Neural cell (in vitro differentiated cells): ENCODE results near the gene THTPA. TPM values are rescaled to one million over a fixed set of nuclear protein-coding genes. Genes with fewer than 3 reads are reported as not detected.

Experiments used
- H2AFZ ChIP-seq: fragments of 200-600, 300-800 bp; sonication (generic), shearing (Covaris generic); 2 replicates; pipeline ENCODE4 v1.6.0; 2014; ENCODE audit warnings: low read depth, mild to moderate bottlenecking, antibody characterized with exemption, low read length, moderate library complexity
- H3F3A ChIP-seq: fragments of 200-600 bp; shearing (Covaris generic); 2 replicates; pipeline ENCODE4 v1.6.1; 2016; ENCODE audit warnings: mild to moderate bottlenecking, moderate library complexity, mixed read lengths, antibody characterized with exemption, low read length; ENCODE audit not compliant: insufficient read depth, poor library complexity, severe bottlenecking
- H3K27ac ChIP-seq: fragments of 200-600, 300-800 bp; sonication (generic), shearing (Covaris generic); 2 replicates; pipeline ENCODE4 v1.5.1; 2014; ENCODE audit warnings: mild to moderate bottlenecking, low read length, moderate library complexity
- H3K27me3 ChIP-seq: fragments of 300-800, 200-600 bp; sonication (generic), shearing (Covaris generic); 2 replicates; pipeline ENCODE4 v1.6.0; 2014; ENCODE audit warnings: mild to moderate bottlenecking, low read depth, low read length, moderate library complexity; ENCODE audit not compliant: insufficient read depth
- H3K36me3 ChIP-seq: fragments of 300-800, 200-600 bp; sonication (generic), shearing (Covaris generic); 2 replicates; pipeline ENCODE4 v1.5.1; 2014; ENCODE audit warnings: mild to moderate bottlenecking, antibody characterized with exemption, low read length, moderate library complexity; ENCODE audit not compliant: insufficient read depth
- H3K4me2 ChIP-seq: fragments of 300-800, 200-600 bp; sonication (generic), shearing (Covaris generic); 2 replicates; pipeline ENCODE4 v1.6.0; 2014; ENCODE audit warnings: mild to moderate bottlenecking, low read length
- H3K4me3 ChIP-seq: fragments of 300-800, 200-600 bp; sonication (generic), shearing (Covaris generic); 2 replicates; pipeline ENCODE4 v1.5.1; 2014; ENCODE audit warnings: mild to moderate bottlenecking, low read length, moderate library complexity
- H3K79me2 ChIP-seq: fragments of 200-600 bp; shearing (Covaris generic); replicated peaks from 2 replicates; pipeline ENCODE4 v1.6.0; 2014; ENCODE audit warnings: mild to moderate bottlenecking, low read length, moderate library complexity; ENCODE audit not compliant: insufficient read depth
- H3K9ac ChIP-seq: fragments of 300-800, 200-600 bp; sonication (generic), shearing (Covaris generic); 2 replicates; pipeline ENCODE4 v1.6.1; 2016; ENCODE audit warnings: mild to moderate bottlenecking, low read length, mixed read lengths
- H3K9me2 ChIP-seq: fragments of 200-600 bp; shearing (Covaris generic); 2 replicates; pipeline ENCODE4 v1.6.1; 2016; ENCODE audit warnings: mild to moderate bottlenecking, low read length, mixed read lengths; ENCODE audit not compliant: insufficient read depth
- H3K9me3 ChIP-seq: fragments of 200-600, 300-800 bp; sonication (generic), shearing (Covaris generic); 2 replicates; pipeline ENCODE4 v1.6.1; 2016; ENCODE audit warnings: mild to moderate bottlenecking, mixed run types, low read length, moderate library complexity, mixed read lengths
- H4K20me1 ChIP-seq: fragments of 200-600 bp; shearing (Covaris generic); 2 replicates; pipeline ENCODE4 v1.6.1; 2016; ENCODE audit warnings: mild to moderate bottlenecking, mixed run types; ENCODE audit not compliant: insufficient read depth
- EP300 ChIP-seq: fragments of 450-650 bp; conservative IDR thresholded peaks from 2 replicates; pipeline ENCODE4 v1.6.1; 2014; ENCODE audit warnings: antibody characterized with exemption, mild to moderate bottlenecking, moderate library complexity; ENCODE audit not compliant: poor library complexity, severe bottlenecking
- EZH2 ChIP-seq: fragments of 200-600, 300-800 bp; shearing (Covaris generic), sonication (generic); IDR thresholded peaks from 2 replicates; pipeline ENCODE4 v1.6.1; 2014; ENCODE audit warnings: antibody characterized with exemption, low read length, borderline replicate concordance, mild to moderate bottlenecking; ENCODE audit not compliant: insufficient read depth, poor library complexity, severe bottlenecking
- MXI1 ChIP-seq: fragments of 450-650 bp; conservative IDR thresholded peaks from 2 replicates; pipeline ENCODE4 v1.6.1; 2014; ENCODE audit warnings: antibody characterized with exemption, mild to moderate bottlenecking; ENCODE audit not compliant: poor library complexity, severe bottlenecking
- POLR2AphosphoS5 ChIP-seq: IDR thresholded peaks from 2 replicates; pipeline ENCODE4 v1.6.1; 2012
- RAD21 ChIP-seq: fragments of 450-650 bp; conservative IDR thresholded peaks from 2 replicates; pipeline ENCODE4 v1.6.1; 2014; ENCODE audit warnings: antibody characterized with exemption, mild to moderate bottlenecking, moderate library complexity
- REST ChIP-seq: IDR thresholded peaks from 2 replicates; pipeline ENCODE4 v1.6.1; 2012; ENCODE audit warnings: borderline replicate concordance
- SMC3 ChIP-seq: fragments of 450-650 bp; conservative IDR thresholded peaks from 2 replicates; pipeline ENCODE4 v1.6.1; 2014; ENCODE audit warnings: antibody characterized with exemption, mild to moderate bottlenecking, moderate library complexity; ENCODE audit not compliant: poor library complexity
- TAF1 ChIP-seq: IDR thresholded peaks from 2 replicates; pipeline ENCODE4 v1.6.1; 2012; ENCODE audit warnings: low read depth
- polyA plus RNA-seq: library from polyadenylated mRNA; depleted of rRNA; stranded (reverse); fragments of >200 nt; gene quantifications from 2 replicates; pipeline ENCODE4 v1.2.3, GENCODE V29; 2014
- TF ChIP-seq, protein P1 (sequence below): fragments of 450-650 bp; IDR thresholded peaks from 2 replicates; pipeline ENCODE4 v1.5.1; 2014; ENCODE audit warnings: antibody characterized with exemption, mild to moderate bottlenecking, moderate library complexity; ENCODE audit not compliant: poor library complexity, severe bottlenecking

Gene THTPA
- polyA plus RNA-seq, 1 donor from 2014 or later, result 51.3 TPM

GRCh38 chr14:23531391-23531790 is 24.7 kb upstream of the THTPA start:
- H3K4me2 ChIP-seq, result no peak overlapping the region
- H3K4me3 ChIP-seq, result no peak overlapping the region
- no peaks in the 10 kb centered on the region for H3K36me3 ChIP-seq

DNA sequence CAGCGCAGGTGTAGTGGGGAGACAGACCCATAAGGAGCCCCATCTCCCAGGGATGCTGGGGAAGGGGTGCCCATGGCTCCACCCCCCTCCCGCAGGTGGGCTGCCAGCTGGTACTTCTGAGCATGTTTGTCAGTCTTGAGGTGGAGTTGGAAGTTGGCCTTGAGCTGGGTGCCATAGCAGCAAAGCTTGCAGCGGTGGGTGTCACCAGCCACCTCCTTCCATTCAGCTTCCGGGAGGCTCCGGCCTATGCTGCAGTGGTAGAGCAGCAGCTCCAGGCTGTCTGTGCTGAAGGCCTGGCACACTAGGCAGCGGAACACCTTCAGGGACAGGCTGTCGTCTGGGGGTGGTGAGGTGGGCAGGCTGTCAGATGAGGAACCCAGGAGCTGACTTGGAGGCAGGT is 23.4 kb upstream of the THTPA start:
- Histone ChIP-seq H3K36me3 (no peaks in the 10 kb centered on the region), H4K20me1 (no peaks in the 10 kb centered on the region), H3K4me3 (no peak overlapping the region), H3K27me3 (no peaks in the 10 kb centered on the region), H3K9me3 (no peaks in the 10 kb centered on the region), H3K27ac (no peak overlapping the region), H2AFZ (no peak overlapping the region), H3K9me2 (no peaks in the 10 kb centered on the region), H3K9ac (no peak overlapping the region), H3K4me2 (no peak overlapping the region), H3K79me2 (no peaks in the 10 kb centered on the region), H3F3A (no peaks in the 10 kb centered on the region)
- TF ChIP-seq POLR2AphosphoS5 (no peak), SMC3 (no peak), TAF1 (no peak), EP300 (no peak), EZH2 (no peak), REST (no peak), RAD21 (no peak), MXI1 (no peak)
- TF ChIP-seq, protein P1, sequence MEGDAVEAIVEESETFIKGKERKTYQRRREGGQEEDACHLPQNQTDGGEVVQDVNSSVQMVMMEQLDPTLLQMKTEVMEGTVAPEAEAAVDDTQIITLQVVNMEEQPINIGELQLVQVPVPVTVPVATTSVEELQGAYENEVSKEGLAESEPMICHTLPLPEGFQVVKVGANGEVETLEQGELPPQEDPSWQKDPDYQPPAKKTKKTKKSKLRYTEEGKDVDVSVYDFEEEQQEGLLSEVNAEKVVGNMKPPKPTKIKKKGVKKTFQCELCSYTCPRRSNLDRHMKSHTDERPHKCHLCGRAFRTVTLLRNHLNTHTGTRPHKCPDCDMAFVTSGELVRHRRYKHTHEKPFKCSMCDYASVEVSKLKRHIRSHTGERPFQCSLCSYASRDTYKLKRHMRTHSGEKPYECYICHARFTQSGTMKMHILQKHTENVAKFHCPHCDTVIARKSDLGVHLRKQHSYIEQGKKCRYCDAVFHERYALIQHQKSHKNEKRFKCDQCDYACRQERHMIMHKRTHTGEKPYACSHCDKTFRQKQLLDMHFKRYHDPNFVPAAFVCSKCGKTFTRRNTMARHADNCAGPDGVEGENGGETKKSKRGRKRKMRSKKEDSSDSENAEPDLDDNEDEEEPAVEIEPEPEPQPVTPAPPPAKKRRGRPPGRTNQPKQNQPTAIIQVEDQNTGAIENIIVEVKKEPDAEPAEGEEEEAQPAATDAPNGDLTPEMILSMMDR, result no peak

More at GRCh38 chr14:23531391-23531790, 24.7 kb upstream of the THTPA start:
- Histone ChIP-seq H3K27ac (no peak overlapping the region), H3K9me2 (no peaks in the 10 kb centered on the region), H3K9me3 (no peaks in the 10 kb centered on the region), H3K79me2 (no peaks in the 10 kb centered on the region), H2AFZ (no peak overlapping the region), H3K9ac (no peak overlapping the region), H3K27me3 (no peaks in the 10 kb centered on the region), H3F3A (no peaks in the 10 kb centered on the region), H4K20me1 (no peaks in the 10 kb centered on the region)
- no peak for TF ChIP-seq POLR2AphosphoS5

- Histone ChIP-seq H3K36me3 (no peaks in the 10 kb centered on the region), H3K9me3 (no peaks in the 10 kb centered on the region), H3K4me2 (no peak overlapping the region), H3K4me3 (no peak overlapping the region), H3K27me3 (no peaks in the 10 kb centered on the region), H3K9me2 (no peaks in the 10 kb centered on the region), H3K9ac (no peak overlapping the region), H4K20me1 (no peaks in the 10 kb centered on the region), H2AFZ (no peak overlapping the region), H3K79me2 (no peaks in the 10 kb centered on the region), H3F3A (no peaks in the 10 kb centered on the region), H3K27ac (no peak overlapping the region)
- TF ChIP-seq RAD21 (no peak), EZH2 (no peak), EP300 (no peak), SMC3 (no peak), REST (no peak), POLR2AphosphoS5 (no peak)
Observed at GRCh38 chr14:23533652-23534435, 22.2 kb upstream of the THTPA start.
